Coronary artery (tissue), 2 donors: ENCODE measurements around the gene NKX1-2.
"Not testable (repeated sequence)": the region's sequence is repeated elsewhere in the genome, so short reads cannot be mapped to it uniquely, and the experiment has no call there.

ENCODE experiments used
- DNase-seq: peaks from one replicate; pipeline ENCODE4 v3.0.0-alpha.2; 2017; ENCODE audit warnings: low spot score
- H3K27ac ChIP-seq, 2 donors: fragments of 200-600 bp; sonication (generic); one replicate each; pipeline ENCODE4 v1.5.1; 2016 to 2019
- H3K4me3 ChIP-seq: fragments of 200-600 bp; sonication (generic); 2 replicates; pipeline ENCODE4 v1.5.1; 2016; ENCODE audit warnings: mild to moderate bottlenecking, moderate library complexity
- CTCF ChIP-seq: fragments of 200-600 bp; sonication (generic); IDR thresholded peaks from one replicate; pipeline ENCODE4 v1.5.1; 2019; ENCODE audit warnings: antibody characterized with exemption

NKX1-2 gene

GRCh38 chr10:124436191-124436638 lies 13.6 kb downstream of the NKX1-2 start:
- TF ChIP-seq CTCF: no peak
- Histone ChIP-seq H3K27ac (no peak overlapping the region), H3K4me3 (no peak overlapping the region)
- DNase-seq: no peak

- H3K4me3 ChIP-seq, DNase-seq, H3K27ac ChIP-seq: not testable (repeated sequence)
Observed at GRCh38 chr10:124435683-124436082, 14.2 kb downstream of the NKX1-2 start.

- DNase-seq: no peak
- no peak overlapping the region for H3K4me3 ChIP-seq
- TF ChIP-seq CTCF: no peak
Observed at GRCh38 chr10:124433461-124433860, 16.4 kb downstream of the NKX1-2 start.

GRCh38 chr10:124430077-124430476 lies 19.8 kb downstream of the NKX1-2 start:
- Histone ChIP-seq H3K4me3 (no peak overlapping the region), H3K27ac (no peak overlapping the region)
- DNase-seq: no peak
- no peak for TF ChIP-seq CTCF

More at GRCh38 chr10:124433461-124433860, 16.4 kb downstream of the NKX1-2 start:
- H3K27ac ChIP-seq: no peak overlapping the region

- Histone ChIP-seq H3K27ac (no peak overlapping the region), H3K4me3 (no peak overlapping the region)
- DNase-seq: peak; percentile 17
- TF ChIP-seq CTCF: no peak
Observed at GRCh38 chr10:124429576-124429975, 20.3 kb downstream of the NKX1-2 start.

- Histone ChIP-seq H3K27ac (no peak overlapping the region), H3K4me3 (no peak overlapping the region)
- TF ChIP-seq CTCF: no peak
- peak; percentile 3 for DNase-seq
Observed at GRCh38 chr10:124428207-124428777, 21.5 kb downstream of the NKX1-2 start.

GRCh38 chr10:124425227-124425962 lies 24.4 kb downstream of the NKX1-2 start:
- Histone ChIP-seq H3K27ac (no peak overlapping the region), H3K4me3 (no peak overlapping the region)
- DNase-seq: peak; percentile 1
- TF ChIP-seq CTCF: no peak
